HG03457 (cell line): ENCODE measurements around the gene DISP3.

ENCODE experiments used
- ATAC-seq: cut with Tn5 transposase; IDR thresholded peaks from one replicate; pipeline ENCODE4 v1.9.1; 2021; ENCODE audit warnings: moderate number of reproducible peaks; ENCODE audit not compliant: unreplicated experiment

Gene DISP3

GRCh38 chr1:11540773-11541160 lies 61.8 kb downstream of the DISP3 start:
- no peak for ATAC-seq

DNA sequence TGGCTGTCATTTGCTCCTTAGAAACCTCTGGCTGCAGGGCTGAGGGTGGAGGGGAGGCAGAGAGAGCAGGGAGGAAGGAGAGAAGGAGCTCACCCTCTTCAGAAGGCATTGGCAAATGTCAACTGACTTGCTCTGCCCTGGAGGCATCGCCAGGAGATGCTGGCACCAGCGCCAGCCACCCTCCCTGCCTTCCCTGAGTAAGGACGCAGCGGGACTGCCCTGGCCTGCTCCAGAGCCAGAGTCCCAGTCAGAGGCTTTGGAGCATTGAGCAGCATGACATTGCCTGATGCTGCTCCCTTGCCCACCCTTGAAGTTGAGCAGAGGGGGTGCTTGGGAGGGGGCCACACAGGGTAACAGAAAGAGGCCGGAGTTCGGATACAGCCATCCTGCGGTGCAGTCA lies 62.3 kb downstream of the DISP3 start:
- no peak for ATAC-seq

DNA sequence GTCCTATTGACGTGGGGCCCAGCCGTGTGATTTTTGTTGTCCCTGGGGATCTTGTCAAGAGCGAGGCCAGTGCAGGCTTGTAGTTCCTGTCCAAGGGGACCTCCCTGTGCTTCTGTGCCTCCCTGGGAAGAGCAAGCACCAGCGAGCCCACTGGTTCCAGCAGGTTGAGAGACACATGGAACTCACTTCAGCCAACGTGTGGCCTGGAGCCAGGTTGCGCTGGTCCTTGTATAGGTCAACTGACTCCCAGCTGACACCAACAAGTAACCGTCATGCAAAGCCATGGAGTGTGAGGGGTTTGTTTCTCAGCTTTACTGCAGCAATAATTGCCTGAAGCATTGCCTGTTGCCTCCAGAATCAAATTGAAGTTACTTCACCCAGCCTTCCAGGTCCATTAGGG lies 63.0 kb downstream of the DISP3 start:
- no peak for ATAC-seq

- ATAC-seq: no peak
Observed at GRCh38 chr1:11543392-11543791, 64.4 kb downstream of the DISP3 start.

GRCh38 chr1:11543796-11544195 lies 64.8 kb downstream of the DISP3 start:
- ATAC-seq: no peak

DNA sequence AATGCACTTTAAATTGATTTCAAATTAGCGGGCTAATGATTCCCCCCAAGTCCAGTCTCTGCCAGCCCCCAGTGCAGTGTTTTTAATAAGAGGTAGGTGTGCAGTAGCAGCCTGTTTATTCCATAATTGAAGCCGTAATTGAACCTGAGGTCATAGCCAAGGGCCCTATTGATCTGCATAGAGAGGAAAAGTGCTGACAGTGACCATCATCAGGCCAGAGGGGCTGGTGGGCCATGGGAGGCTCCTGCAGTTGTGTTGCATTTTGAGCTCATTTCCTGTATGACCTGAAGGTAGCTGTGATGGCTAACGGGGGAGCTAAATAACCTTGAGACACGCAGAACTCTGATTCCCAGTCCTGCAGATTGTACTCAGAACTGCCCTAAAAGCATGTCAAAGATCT lies 67.5 kb downstream of the DISP3 start:
- no peak for ATAC-seq

DNA sequence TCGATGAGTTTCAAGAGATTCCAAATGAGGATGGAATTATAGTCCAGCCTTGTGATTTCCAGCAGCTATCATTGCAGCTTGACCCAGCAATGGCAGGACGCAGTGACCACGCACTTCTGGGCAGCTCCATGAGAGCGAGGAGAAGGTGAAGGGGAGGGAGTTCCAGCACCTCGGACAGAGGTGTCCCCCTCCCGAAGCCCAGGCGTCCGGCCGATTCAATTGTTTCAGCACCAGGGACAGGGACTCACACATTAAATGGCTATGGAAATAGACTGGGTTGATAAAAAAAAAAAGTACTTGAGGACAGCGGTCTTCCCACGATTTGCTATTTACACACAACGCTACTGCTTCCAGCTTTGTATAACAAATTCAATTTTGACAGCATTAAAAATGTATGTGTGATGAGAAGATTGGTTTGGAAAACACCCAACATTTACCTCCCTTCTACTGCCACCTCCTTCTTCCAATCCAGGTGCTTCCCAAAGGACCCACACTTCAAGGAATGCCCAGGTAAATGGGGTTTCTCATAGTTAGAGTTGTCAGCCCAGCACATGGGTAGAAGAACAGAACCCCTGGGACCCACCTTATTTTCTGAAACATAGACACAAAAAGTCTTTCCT lies 71.8 kb downstream of the DISP3 start:
- no peak for ATAC-seq

DNA sequence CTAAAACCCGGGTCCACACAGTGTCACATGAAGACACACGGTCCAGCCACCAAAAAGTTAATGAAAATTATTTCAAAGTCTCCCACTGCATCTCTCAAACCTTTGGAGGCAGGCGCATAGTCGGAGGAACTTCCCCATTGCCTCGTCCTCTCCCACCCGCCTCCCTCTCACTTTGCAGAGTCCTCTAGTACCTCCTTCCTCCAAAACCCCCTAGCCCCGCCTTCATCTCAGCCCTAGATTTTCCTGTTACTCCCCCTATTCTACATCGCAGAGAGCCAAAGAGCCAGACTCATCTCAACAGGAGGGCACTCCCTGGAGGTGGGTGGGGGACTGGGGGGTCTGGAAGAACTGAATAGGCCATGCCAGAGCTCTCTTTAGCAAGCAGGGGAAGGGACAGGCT lies 79.3 kb downstream of the DISP3 start:
- ATAC-seq: no peak

- ATAC-seq: no peak
Observed at GRCh38 chr1:11558871-11559590, 80.1 kb downstream of the DISP3 start.

GRCh38 chr1:11559591-11559970 lies 80.6 kb downstream of the DISP3 start:
- ATAC-seq: no peak

- ATAC-seq: no peak
Observed at GRCh38 chr1:11560061-11560460, 81.1 kb downstream of the DISP3 start.

DNA sequence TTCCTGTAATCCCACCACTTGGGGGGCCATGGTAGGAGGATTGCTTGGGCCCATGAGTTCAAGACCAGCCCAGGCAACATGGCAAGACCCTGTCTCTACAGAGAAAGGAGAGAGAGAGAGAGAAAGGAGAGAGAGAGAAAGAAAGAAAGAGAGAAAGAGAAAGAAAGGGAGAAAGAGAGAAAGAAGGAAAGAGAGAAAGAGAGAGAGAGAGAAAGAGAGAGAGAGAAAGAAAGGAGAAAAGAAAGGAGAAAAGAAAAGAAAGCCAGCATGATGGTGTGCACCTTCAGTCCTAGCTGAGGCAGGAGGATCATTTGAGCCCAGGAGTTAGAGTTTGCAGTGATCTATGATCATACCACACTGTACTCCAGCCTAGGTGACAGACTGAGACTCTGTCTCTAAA lies 82.8 kb downstream of the DISP3 start:
- no peak for ATAC-seq

DNA sequence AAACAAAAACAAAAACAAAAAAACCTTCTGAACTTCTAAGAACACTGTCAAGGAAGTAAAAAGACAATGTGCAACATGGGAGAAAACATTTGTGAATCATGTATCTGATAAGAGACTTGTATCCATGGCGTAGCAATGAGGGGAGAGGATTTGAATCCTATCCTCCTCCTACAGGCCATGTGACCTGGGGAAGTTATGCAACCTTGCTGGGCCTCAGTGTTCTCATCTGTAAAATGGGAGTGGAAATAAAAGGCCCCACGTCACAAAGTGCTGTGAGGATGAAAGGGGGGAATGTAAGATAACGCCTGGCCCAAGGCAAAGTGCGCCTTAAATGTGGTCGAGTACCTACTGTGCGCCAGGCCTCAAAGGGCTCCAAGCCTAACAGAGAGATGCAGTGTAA lies 83.7 kb downstream of the DISP3 start:
- no peak for ATAC-seq

GRCh38 chr1:11563560-11564069 lies 84.7 kb downstream of the DISP3 start:
- ATAC-seq: no peak

GRCh38 chr1:11564237-11564636 lies 85.3 kb downstream of the DISP3 start:
- ATAC-seq: no peak

DNA sequence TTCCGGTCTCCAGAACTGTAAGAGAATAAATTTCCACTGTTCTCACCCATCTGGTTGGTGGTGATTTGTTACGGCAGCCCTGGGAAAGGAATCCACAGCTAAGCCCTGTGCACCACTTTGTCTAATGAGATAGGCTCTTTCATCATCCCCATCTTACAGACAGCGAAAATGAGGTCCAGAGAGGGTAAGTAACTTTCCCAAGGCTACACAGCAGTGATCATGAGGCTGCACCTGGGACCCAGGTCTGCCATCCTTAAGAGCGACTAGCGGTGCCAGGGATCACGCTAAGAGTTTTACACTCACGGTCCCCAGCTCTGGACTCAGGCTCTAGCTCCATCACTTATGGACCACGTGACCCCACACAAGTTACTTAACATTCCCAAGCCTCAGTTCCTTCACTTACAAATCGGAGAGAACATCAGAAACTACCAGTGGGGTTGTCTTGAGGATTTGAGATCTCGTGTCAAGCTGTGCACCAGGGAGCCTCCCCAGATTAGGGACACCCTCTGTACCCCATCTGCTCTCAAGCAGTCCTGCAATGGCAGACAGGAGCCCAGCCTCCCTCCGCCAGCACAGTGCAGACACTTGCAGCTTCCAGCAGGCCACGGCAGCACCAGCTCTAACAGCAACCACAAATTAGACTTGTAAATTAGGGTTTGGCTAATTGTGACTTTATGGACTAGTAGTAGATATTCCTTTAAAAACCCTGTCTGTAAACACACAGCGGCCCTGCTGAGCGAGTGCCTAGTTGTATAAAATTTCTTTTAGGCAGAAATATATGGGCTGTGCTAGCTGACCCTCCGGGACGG lies 87.3 kb downstream of the DISP3 start:
- ATAC-seq: no peak

DNA sequence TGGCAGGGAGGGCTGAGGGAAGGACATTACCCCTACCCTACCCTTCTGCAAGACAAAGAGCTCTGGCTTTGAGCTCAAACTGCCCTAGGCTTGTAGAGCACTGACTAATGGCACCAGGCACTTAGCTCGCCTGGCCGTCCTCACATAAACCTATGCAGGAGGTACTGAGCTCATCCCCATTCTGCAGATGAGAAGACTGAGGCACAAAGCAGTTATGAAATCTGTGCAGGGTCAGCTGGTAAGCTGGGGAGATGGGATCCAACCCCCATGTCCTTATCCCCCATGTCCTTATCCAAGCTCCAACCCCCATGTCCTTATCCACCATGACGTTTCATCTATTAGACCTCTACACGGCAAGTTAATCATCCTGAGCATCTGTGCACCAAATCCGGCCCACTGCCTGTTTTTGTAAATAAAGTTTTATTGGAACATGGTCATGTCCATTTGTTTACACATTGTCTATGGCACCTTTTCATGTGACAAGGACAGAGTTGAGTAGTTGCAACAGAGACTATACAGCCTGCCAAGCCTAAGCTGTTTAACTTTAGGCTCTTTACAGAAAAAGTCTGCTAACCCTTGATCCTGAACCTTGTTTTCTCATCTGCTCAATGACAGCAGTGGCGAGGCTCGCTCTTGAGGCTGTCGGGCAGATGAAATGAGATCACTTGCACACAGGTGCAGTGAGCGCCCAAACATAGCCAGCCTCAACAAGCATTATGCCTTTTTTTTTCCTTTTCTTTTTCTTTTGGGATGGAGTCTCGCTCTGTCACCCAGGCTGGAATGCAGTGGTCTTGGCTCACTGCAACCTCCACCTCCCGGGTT lies 88.5 kb downstream of the DISP3 start:
- ATAC-seq: no peak

GRCh38 chr1:11568687-11569086 lies 89.7 kb downstream of the DISP3 start:
- ATAC-seq: no peak

DNA sequence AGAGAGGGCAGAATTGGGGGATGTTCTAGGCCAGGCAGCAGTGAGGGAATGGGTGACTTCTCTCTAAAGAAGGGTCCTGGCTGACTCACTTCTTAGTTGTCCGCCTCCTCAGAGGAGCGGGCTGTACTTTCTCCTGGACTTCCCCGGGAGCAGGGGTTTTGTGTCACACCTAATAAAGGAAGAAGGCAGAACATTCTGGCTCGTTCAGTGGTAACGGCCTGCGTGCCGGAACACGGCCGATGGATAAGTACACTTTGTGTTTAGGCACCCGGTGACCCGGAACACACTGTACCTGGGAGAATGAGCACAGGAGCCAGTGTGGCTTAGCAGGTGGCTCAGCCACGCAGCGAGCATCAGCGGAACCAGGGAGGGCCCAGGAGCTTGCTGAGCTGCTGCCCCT lies 90.6 kb downstream of the DISP3 start:
- ATAC-seq: no peak

- ATAC-seq: no peak
Observed at GRCh38 chr1:11569954-11570353, 91.0 kb downstream of the DISP3 start.

GRCh38 chr1:11570821-11571380 lies 91.9 kb downstream of the DISP3 start:
- ATAC-seq: no peak
